NK-92 treated with Interleukin-12 subunit alpha and Interleukin-12 subunit beta, amount 100 ng/mL, for 24 hours (cell line): ENCODE data around the gene MSI2.

Source experiments
- DNase-seq: peaks from one replicate; lab custom pipeline; 2025; lab: John Stamatoyannopoulos, UW

Gene MSI2

DNA sequence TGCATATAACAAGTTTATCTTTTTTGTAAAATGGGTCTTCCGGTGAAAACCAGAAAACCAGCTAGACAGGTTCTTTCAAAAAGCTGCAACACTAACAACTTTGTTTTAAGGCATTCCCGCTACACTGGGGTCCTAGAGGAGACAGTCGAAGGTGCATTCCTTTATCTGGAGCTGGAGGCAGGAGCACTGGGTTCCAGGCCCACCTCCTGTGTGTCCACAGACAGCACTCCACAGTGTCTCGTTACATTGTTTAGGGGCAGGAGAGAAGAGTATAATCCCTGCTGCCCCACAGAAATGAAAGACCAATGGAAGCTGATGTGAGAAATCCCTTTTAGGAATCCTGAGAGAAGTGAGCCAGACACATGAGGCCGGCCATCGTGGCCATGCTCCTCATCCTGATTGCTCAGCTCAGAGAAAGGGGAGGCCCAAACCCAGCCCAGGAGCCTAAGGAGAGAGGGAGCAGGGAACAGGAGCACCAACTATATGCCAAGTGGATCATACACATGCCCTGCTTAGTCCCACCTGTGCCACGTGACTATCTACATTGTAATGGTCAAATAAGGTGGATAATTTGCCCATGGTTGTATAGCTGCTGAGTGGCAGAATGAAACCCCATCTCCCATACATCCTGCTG, 429.3 kb downstream of the MSI2 start:
- DNase-seq: no peak

DNA sequence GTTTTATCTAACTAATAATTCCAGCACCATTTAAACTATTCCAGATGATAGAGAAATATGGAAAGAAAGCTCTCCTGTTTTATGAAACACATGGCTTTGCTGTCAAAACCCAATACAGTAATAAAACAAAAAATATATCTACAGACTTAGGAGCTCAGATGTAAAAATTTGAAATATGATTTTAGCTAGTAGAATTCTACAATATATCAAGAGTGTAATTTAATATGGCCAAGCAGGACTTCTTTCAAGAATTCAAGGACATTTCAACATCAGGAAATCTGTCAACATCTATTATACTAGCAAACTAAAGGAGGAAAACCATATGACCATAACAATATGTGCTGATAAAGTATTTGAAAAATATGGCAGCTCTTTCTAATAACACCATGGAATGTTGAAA, 431.3 kb downstream of the MSI2 start:
- DNase-seq: no peak

- DNase-seq: no peak
These were observed 432.9 kb downstream of the MSI2 start for GRCh38 chr17:57689254-57689653.

DNA sequence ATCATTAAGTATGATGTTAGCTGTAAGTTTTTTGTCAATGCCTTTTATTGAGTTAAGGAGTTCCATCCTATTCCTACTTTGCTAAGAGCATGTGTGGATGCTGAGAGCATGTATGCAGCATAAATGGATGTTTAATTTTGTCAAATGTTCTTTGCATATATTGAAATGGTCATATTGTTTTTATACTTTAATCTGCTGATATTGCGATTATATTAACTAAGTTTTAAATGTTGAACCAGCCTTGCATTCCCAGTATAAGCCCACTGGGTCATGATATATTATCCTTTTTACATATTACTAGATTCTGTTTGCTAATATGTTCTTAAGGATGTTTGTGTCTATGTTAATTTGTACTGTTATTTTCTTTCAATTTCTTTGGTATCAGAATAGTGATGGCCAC, 435.6 kb downstream of the MSI2 start:
- DNase-seq: no peak

GRCh38 chr17:57692770-57693169, 436.4 kb downstream of the MSI2 start:
- no peak for DNase-seq

DNA sequence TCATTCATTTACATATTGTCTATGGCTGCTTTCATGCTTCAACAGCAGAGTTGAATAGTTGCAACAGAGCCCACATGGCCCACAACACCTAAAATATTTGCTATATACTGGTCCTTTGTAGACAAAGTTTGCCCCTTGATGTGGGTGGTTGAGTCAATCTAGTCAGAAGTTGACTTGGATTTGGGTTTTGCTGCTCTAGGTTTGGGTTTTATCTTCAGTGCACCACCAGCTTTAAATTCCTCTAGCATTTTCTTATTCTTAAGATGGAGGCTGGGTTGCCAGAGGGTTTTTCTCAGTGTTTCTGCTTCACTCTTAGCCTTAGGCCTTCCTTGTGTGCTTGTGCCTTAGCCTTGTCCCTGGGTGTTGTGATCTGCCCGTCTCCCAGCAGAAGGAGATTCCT, 437.7 kb downstream of the MSI2 start:
- DNase-seq: no peak

GRCh38 chr17:57696050-57696449, 439.7 kb downstream of the MSI2 start:
- no peak for DNase-seq

- DNase-seq: no peak
These were observed 440.9 kb downstream of the MSI2 start for GRCh38 chr17:57697197-57697596.

- DNase-seq: no peak
These were observed 441.8 kb downstream of the MSI2 start for GRCh38 chr17:57697891-57698711.

- no peak for DNase-seq
These were observed 443.5 kb downstream of the MSI2 start for GRCh38 chr17:57699751-57700219.

DNA sequence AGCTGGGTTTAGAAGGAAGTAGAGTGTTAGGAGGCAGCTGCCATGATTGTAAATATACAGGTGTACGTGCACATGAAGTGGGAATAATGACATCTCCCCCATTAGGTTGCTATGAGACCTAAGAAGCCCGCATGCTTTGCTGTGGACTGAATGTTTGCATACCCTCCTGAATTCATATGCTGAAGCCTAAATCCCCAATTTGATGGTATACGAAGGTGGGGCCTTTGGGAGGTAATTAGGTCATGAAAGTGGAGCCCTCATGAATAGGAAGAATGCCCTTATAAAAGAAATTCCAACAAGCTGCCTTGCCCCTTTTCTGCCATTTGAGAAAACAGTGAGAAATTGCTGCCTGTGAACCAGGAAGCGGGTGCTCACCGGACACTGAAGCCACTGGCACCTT, 444.8 kb downstream of the MSI2 start:
- DNase-seq: no peak

GRCh38 chr17:57703273-57703672, 446.9 kb downstream of the MSI2 start:
- DNase-seq: no peak

GRCh38 chr17:57704448-57704847, 448.1 kb downstream of the MSI2 start:
- no peak for DNase-seq

DNA sequence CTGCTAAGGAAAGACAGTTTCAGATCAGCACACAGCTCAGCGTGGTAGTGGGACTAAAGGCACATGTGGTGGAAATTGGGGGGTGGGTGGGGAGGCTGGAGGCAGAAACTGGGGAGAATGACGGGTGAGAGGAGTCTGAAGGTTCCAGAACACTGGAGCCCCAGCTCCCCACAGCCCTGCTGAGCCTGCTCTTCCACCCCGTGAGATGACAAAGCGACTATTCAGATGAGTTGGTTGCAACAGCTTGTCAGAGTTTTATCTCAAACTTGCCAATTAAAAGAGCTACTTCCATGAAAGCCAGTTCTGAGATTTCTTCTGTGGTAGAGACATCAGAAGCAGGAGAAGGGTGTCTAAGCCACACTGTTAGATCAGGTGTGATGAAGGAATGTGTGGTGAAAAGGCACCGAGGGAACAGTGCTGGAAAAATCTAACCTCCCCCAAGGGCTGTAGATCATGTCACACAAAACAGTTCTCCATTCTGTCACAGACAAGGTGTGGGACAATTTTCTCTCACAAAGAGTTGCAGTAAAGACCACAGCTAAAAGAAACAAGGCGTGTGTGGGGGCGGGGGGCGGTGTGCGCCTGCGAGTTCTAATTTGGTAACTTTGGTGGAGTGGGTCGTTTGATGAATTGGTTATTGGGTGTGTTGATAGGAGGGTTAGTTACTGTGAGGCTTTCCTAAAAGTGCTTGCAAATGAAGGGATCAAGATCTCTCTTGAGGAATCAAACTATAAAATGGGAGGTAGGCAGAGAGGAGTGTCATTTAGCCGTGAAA, 449.8 kb downstream of the MSI2 start:
- no peak for DNase-seq

- no peak for DNase-seq
These were observed 450.4 kb downstream of the MSI2 start for GRCh38 chr17:57706761-57707160.

GRCh38 chr17:57707892-57708291, 451.6 kb downstream of the MSI2 start:
- DNase-seq: no peak

GRCh38 chr17:57708410-57708809, 452.1 kb downstream of the MSI2 start:
- DNase-seq: no peak

DNA sequence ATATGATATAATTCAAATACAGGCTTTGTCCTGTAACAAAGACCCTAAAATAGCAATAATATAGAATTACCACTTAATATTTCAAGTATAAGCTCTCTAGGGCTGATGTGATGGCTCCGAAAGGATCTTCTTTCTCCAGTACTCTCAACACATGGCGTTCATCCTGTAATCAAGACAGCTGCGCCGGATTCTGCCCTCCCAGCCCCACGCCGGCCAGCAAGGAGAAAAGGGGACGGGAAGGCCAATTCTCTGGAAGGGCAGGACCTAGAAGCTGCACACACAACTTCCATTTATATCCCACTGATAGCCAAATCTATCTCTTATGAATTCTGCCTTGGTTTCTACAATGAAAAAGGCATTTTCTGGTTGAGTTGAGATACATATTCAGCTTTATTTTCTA, 456.8 kb downstream of the MSI2 start:
- no peak for DNase-seq

GRCh38 chr17:57714665-57715180, 458.4 kb downstream of the MSI2 start:
- DNase-seq: no peak

DNA sequence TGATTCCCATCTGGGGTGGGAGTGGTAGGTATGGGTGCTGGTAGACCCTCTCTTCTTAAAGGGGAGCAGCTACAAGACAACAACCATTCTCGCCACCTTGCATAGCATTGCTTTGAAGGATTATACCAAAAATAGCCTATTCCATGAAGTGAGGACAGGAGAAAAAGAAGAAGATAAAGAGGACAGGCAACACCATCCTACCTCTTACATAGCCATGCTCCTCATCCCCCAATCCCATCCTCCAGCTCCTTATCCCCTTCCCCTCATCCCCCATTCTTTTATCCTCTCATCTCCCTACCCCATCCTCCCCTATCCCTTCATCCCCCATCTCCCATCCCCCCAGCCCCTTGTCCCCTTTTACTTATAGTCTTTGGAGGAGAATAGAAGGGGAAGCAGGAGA, 459.7 kb downstream of the MSI2 start:
- no peak for DNase-seq

GRCh38 chr17:57718878-57719277, 462.6 kb downstream of the MSI2 start:
- DNase-seq: no peak

GRCh38 chr17:57720386-57721035, 464.2 kb downstream of the MSI2 start:
- DNase-seq: no peak
